DOHH2 (cell line): ENCODE data around the gene RAB17.

Experiments
- H3F3A ChIP-seq: fragments of 200-600 bp; sonication (generic), shearing (Covaris generic); 2 replicates; pipeline ENCODE4 v1.6.0; 2016; ENCODE audit warnings: antibody characterized with exemption, mild to moderate bottlenecking; ENCODE audit not compliant: control insufficient read depth, insufficient read depth
- H3K27ac ChIP-seq: fragments of 200-600 bp; sonication (generic); 2 replicates; pipeline ENCODE4 v1.5.1; 2014; ENCODE audit warnings: low read depth, mild to moderate bottlenecking, low read length, moderate library complexity
- H3K27me3 ChIP-seq: fragments of 200-600 bp; sonication (generic); 2 replicates; pipeline ENCODE4 v1.6.1; 2014; ENCODE audit warnings: mild to moderate bottlenecking, low read length, mixed read lengths; ENCODE audit not compliant: control insufficient read depth
- H3K36me3 ChIP-seq: fragments of 200-600 bp; sonication (generic); 2 replicates; pipeline ENCODE4 v1.6.1; 2014; ENCODE audit warnings: mild to moderate bottlenecking, low read length, moderate library complexity, mixed read lengths; ENCODE audit not compliant: control insufficient read depth
- H3K4me1 ChIP-seq: fragments of 200-600 bp; sonication (generic); 2 replicates; pipeline ENCODE4 v1.6.1; 2014; ENCODE audit warnings: mild to moderate bottlenecking, low read length, mixed read lengths; ENCODE audit not compliant: control insufficient read depth
- H3K4me2 ChIP-seq: fragments of 200-600 bp; sonication (generic); 2 replicates; pipeline ENCODE4 v1.6.0; 2014; ENCODE audit warnings: mild to moderate bottlenecking, low read length, moderate library complexity
- H3K4me3 ChIP-seq: fragments of 200-600 bp; sonication (generic); 2 replicates; pipeline ENCODE4 v1.5.1; 2014; ENCODE audit warnings: mild to moderate bottlenecking, low read length, mixed read lengths
- H3K79me2 ChIP-seq: fragments of 200-600 bp; sonication (generic); 2 replicates; pipeline ENCODE4 v1.6.1; 2014; ENCODE audit warnings: mild to moderate bottlenecking, low read length, mixed read lengths; ENCODE audit not compliant: control insufficient read depth
- H3K9me2 ChIP-seq: fragments of 200-600 bp; sonication (generic); replicated peaks from 2 replicates; pipeline ENCODE4 v1.6.1; 2014; ENCODE audit warnings: mild to moderate bottlenecking, low read length, mixed read lengths; ENCODE audit not compliant: control insufficient read depth
- H3K9me3 ChIP-seq: fragments of 200-600 bp; sonication (generic); 2 replicates; pipeline ENCODE4 v1.6.1; 2014; ENCODE audit warnings: antibody characterized with exemption, low read length, mixed read lengths; ENCODE audit not compliant: control insufficient read depth, insufficient read depth
- H4K20me1 ChIP-seq: fragments of 200-600 bp; sonication (generic); 2 replicates; pipeline ENCODE4 v1.6.0; 2014; ENCODE audit warnings: low read depth, mild to moderate bottlenecking, antibody characterized with exemption, low read length, moderate library complexity; ENCODE audit not compliant: control insufficient read depth, insufficient read depth
- EZH2phosphoT487 ChIP-seq: fragments of 200-600 bp; sonication (generic); IDR thresholded peaks from 2 replicates; pipeline ENCODE4 v1.6.1; 2017; ENCODE audit warnings: borderline replicate concordance, mild to moderate bottlenecking, antibody characterized with exemption, low read length, moderate library complexity, mixed read lengths
- TF ChIP-seq, protein P1 (sequence below): fragments of 200-600 bp; sonication (generic); IDR thresholded peaks from one replicate; pipeline ENCODE4 v1.5.1; 2014; ENCODE audit warnings: antibody characterized with exemption, mild to moderate bottlenecking, low read depth, low read length; ENCODE audit not compliant: poor library complexity, severe bottlenecking

RAB17 gene

DNA sequence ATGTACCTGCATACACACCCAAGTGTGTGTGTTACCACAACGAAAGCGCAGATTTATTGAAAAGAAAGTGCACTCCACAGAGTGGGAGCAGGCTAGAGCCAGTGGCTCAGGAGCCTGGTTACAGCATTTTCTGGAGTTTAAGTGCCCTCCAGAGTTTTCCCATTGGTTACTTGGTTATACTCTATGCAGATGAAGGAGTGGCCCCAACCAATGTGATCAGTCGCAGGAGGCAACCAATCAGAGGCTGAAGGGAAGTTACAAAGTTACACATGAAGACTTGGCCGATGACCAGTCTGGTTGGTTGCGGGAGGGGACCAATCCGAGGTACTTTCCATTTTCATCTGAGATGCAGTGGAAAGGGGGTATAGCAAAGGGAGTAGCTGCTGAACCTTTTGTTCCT is 37.6 kb downstream of the RAB17 start:
- H3K4me1 ChIP-seq, result 0 out of 2 replicates have a peak, but pooled peaks cover 3% of the 10 kb centered on the region
- no peak overlapping the region for H3K27ac ChIP-seq
- peaks cover 11% of the 10 kb centered on the region for H3K9me3 ChIP-seq
- H3K9me2 ChIP-seq, result no peaks in the 10 kb centered on the region
- no peaks in the 10 kb centered on the region for H3F3A ChIP-seq
- H3K79me2 ChIP-seq, result no peaks in the 10 kb centered on the region
- H3K4me3 ChIP-seq, result no peak overlapping the region
- no peaks in the 10 kb centered on the region for H3K36me3 ChIP-seq
- no peaks in the 10 kb centered on the region for H4K20me1 ChIP-seq
- H3K27me3 ChIP-seq, result peaks cover 10% of the 10 kb centered on the region
- TF ChIP-seq EZH2phosphoT487, result no peak
- TF ChIP-seq, protein P1, sequence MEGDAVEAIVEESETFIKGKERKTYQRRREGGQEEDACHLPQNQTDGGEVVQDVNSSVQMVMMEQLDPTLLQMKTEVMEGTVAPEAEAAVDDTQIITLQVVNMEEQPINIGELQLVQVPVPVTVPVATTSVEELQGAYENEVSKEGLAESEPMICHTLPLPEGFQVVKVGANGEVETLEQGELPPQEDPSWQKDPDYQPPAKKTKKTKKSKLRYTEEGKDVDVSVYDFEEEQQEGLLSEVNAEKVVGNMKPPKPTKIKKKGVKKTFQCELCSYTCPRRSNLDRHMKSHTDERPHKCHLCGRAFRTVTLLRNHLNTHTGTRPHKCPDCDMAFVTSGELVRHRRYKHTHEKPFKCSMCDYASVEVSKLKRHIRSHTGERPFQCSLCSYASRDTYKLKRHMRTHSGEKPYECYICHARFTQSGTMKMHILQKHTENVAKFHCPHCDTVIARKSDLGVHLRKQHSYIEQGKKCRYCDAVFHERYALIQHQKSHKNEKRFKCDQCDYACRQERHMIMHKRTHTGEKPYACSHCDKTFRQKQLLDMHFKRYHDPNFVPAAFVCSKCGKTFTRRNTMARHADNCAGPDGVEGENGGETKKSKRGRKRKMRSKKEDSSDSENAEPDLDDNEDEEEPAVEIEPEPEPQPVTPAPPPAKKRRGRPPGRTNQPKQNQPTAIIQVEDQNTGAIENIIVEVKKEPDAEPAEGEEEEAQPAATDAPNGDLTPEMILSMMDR, result no peak
- H3K4me2 ChIP-seq, result no peak overlapping the region

DNA sequence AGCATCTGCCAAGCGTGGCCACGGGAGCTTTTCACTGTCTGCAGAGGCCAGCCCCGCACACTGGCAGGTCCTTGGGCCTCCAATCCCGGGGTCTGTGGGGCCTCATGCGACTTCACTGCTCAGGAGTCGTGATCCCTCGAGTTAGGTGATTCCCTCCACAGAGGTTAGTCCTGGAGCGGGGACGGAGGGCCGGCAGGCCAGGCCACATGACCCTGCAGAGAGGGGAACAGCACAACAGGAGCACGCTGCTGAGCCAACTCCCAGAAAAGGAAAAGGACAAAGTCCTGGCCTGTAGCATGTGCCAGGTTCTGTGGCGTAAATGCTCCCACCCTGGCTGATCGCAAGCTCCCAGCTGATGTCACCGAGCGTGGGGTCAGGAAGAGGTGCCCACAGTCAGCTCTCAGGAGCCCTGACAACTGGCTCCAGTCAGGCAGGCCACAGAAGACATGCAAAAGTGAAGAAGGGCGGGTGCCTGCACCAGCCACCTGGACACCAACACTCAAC is 39.4 kb downstream of the RAB17 start:
- H3K4me1 ChIP-seq, result 0 out of 2 replicates have a peak, but pooled peaks cover 4% of the 10 kb centered on the region
- no peak overlapping the region for H3K4me3 ChIP-seq
- H3K79me2 ChIP-seq, result no peaks in the 10 kb centered on the region
- H3K36me3 ChIP-seq, result no peaks in the 10 kb centered on the region
- H3K9me2 ChIP-seq, result no peaks in the 10 kb centered on the region
- no peak overlapping the region for H3K27ac ChIP-seq
- H4K20me1 ChIP-seq, result no peaks in the 10 kb centered on the region
- peaks cover 7% of the 10 kb centered on the region for H3K9me3 ChIP-seq
- H3K4me2 ChIP-seq, result no peak overlapping the region
- H3K27me3 ChIP-seq, result 0 out of 2 replicates have a peak, but pooled peaks cover 3% of the 10 kb centered on the region
- no peak for TF ChIP-seq EZH2phosphoT487
- TF ChIP-seq, protein P1, result no peak
- H3F3A ChIP-seq, result no peaks in the 10 kb centered on the region

DNA sequence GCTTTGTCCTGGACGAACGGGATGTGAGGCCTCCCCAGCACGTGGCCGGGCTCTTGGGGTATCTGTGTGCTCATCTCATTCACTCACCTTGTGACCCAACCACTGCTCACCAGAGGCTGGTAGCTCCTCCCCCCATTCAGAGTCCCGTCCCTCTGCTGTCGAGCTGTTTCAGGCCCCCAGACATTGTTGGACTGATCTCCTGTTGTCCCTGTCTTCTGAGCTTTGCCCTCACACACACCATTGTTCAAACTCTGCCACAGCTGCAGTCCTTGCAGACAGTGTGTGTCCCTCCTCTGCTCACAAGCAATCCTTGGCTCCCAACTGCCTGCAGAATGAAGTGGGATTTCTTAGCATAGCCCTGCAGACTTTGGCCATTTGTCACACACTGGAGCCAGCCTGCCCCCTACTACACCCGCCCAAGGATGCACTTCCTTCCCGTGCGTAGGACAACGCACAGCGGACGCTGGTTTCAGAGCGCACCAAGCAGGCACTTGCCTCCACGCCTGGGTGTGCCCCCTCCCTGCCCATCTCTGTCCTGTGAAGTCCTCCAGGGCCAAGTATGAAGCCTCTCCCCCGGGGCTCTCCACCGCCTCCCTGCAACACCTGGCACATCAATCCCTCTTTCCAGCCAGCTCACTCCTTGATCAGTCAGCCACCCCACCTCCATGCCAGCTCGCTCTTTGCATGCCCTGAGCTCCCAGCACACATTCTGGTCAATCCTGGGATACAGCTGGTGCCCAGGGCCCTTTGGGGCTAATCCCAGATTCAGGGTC is 40.7 kb downstream of the RAB17 start:
- no peak overlapping the region for H3K4me3 ChIP-seq
- no peaks in the 10 kb centered on the region for H4K20me1 ChIP-seq
- 0 out of 2 replicates have a peak, but pooled peaks cover 3% of the 10 kb centered on the region for H3K27me3 ChIP-seq
- no peak overlapping the region for H3K4me2 ChIP-seq
- H3K36me3 ChIP-seq, result no peaks in the 10 kb centered on the region
- no peaks in the 10 kb centered on the region for H3K9me2 ChIP-seq
- H3K27ac ChIP-seq, result no peak overlapping the region
- H3F3A ChIP-seq, result no peaks in the 10 kb centered on the region
- H3K4me1 ChIP-seq, result 0 out of 2 replicates have a peak, but pooled peaks cover 4% of the 10 kb centered on the region
- no peaks in the 10 kb centered on the region for H3K79me2 ChIP-seq
- TF ChIP-seq, protein P1, result no peak
- no peak for TF ChIP-seq EZH2phosphoT487
- no peaks in the 10 kb centered on the region; the same call in 1 of the 2 replicates for H3K9me3 ChIP-seq
